B cell (primary cell): Measurements from ENCODE around the gene SERPINB12. TPM values are rescaled to one million over a fixed set of nuclear protein-coding genes. Genes with fewer than 3 reads are reported as not detected.

Experiments used
- polyA plus RNA-seq: library from polyadenylated mRNA; depleted of rRNA; stranded (reverse); fragments of >200 nt; gene quantifications from 2 replicates; pipeline ENCODE4 v1.2.3, GENCODE V29; 2012
- total RNA-seq, 2 donors: library from RNA; stranded (reverse); fragments of 120-200 nt in 1 of 2; gene quantifications; 1 replicate in 1 of 2; 2 replicates in 1 of 2; pipeline versions ENCODE4 v1.2.3 to v1.2.4, GENCODE V29; 2013 to 2022

Gene SERPINB12
- total and polyA plus RNA-seq, 2 donors (not counting 1 experiment from before 2014, with no cell fraction given) = not detected

Other genes starting within 250 kb of the SERPINB12 start
- 141 and 144 TPM in 2 replicates for gene BCL2, start 222.6 kb upstream of the SERPINB12 start, total RNA-seq
- 27.6 and 34.9 TPM in 2 replicates for gene BCL2, start 222.6 kb upstream of the SERPINB12 start, polyA plus RNA-seq
- 21.1 and 26.4 TPM in 2 replicates for gene KDSR, start 175.2 kb upstream of the SERPINB12 start, total RNA-seq
- 6.4 and 10.5 TPM in 2 replicates for gene KDSR, start 175.2 kb upstream of the SERPINB12 start, polyA plus RNA-seq
- 91.5 and 93.9 TPM in 2 replicates for gene VPS4B, start 119.9 kb upstream of the SERPINB12 start, total RNA-seq
- gene VPS4B, start 119.9 kb upstream of the SERPINB12 start, polyA plus RNA-seq = 14.5 and 26.4 TPM in 2 replicates
- gene SERPINB5, start 65.4 kb upstream of the SERPINB12 start, total RNA-seq = not detected in 2 replicates
- not detected in 2 replicates for gene SERPINB5, start 65.4 kb upstream of the SERPINB12 start, polyA plus RNA-seq
- gene SERPINB13, start 45.0 kb downstream of the SERPINB12 start, total RNA-seq = not detected in 2 replicates
- gene SERPINB13, start 45.0 kb downstream of the SERPINB12 start, polyA plus RNA-seq = not detected in 2 replicates
- gene SERPINB4, start 101.9 kb downstream of the SERPINB12 start, total RNA-seq = not detected in 2 replicates
- not detected in 2 replicates for gene SERPINB4, start 101.9 kb downstream of the SERPINB12 start, polyA plus RNA-seq
- not detected in 2 replicates for gene SERPINB3, start 119.5 kb downstream of the SERPINB12 start, total RNA-seq
- gene SERPINB3, start 119.5 kb downstream of the SERPINB12 start, polyA plus RNA-seq = not detected in 2 replicates
- gene SERPINB11, start 160.6 kb downstream of the SERPINB12 start, total RNA-seq = not detected in 2 replicates
- not detected in 2 replicates for gene SERPINB11, start 160.6 kb downstream of the SERPINB12 start, polyA plus RNA-seq
- gene SERPINB7, start 233.0 kb downstream of the SERPINB12 start, total RNA-seq = not detected in 2 replicates
- not detected in 2 replicates for gene SERPINB7, start 233.0 kb downstream of the SERPINB12 start, polyA plus RNA-seq